HG03457 (cell line): Measurements from ENCODE around the gene SNAPC1.

Experiments used
- ATAC-seq: cut with Tn5 transposase; IDR thresholded peaks from one replicate; pipeline ENCODE4 v1.9.1; 2021; ENCODE audit warnings: moderate number of reproducible peaks; ENCODE audit not compliant: unreplicated experiment

SNAPC1 gene

DNA sequence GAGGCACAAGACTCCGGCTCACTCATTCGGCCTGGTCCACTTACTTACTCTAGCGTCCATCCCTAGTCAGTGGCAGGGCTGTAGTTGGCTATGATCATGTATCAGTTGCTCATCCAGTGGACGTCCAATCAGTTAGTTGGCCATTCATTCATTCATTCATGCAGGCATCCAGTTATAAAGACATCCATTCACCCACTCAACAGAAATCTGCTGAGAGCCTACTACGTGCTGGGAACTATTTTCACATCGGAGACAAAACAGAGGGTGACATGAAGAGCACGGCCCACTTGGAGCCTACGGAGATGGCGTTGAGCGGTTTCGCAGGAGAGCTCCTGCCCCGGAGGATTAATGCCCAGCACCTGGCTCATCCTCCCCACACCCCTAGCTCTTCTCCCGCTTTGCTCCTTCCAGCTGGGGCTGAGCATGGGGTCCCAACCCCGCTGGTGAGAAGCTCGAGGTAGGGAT is 49.7 kb downstream of the SNAPC1 start:
- no peak for ATAC-seq

- no peak for ATAC-seq
These were observed 50.3 kb downstream of the SNAPC1 start, which contains the start of gene SYT16 for GRCh38 chr14:61812347-61813095. SYT16 (plus strand) TSS chr14:61812703.

- no peak for ATAC-seq
These were observed 50.9 kb downstream of the SNAPC1 start for GRCh38 chr14:61813096-61813606.

DNA sequence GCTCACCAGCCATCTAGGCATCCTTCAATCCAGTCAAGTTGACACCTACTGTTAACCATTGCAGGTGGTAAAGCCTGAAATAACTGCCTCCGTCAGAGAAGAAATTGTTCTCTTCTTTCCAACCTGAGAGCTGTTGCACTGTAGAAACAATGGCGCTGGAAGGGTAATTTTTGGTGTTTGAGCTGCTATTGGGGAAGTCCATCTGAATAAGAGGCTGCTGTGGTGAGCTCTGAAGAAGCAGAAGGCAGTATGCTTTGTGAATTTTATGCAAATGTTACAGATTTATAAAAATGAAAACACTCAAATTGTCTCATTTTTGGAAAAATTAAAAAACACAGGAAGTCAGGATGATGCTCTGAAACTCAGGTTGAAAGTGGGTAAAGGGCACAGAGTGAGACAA is 60.2 kb downstream of the SNAPC1 start:
- ATAC-seq: no peak

DNA sequence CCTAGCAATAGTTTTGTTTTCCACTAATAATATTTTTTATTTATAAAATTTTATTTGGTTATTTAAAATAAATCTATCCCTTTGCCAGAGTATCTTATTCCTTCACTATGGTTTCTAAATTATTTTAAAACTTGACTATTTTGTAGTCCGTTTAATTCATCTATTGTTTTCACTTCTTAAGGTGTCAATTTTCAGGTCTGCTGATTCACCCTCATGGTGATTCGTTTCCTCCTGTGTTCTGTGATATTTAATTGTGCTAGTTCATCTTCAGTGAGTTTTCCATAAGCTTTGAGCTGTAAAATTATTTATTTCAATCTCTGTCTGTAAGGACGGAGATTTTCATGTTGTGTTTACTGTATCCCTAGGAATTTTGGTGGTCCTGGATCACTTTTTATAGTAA is 70.6 kb downstream of the SNAPC1 start:
- no peak for ATAC-seq

DNA sequence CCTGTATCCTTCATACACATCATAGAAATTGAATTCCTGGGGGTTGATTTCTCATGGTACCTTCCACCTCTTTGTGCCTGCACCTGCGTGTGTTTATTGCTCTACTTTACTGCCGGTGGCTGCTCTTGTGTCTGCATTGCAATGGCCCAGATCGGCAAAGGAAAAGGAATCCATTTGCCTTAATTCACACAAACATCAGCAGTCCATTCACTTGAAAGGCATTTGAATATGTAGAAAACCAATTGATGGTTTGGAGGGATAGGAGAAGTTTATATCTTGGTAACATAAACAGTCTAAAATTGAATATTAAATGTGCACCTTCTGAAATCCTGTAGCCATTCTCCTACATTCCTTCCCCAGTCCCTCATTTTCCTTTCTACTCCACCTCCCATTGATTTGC is 74.0 kb downstream of the SNAPC1 start:
- no peak for ATAC-seq

- ATAC-seq: no peak
These were observed 74.6 kb downstream of the SNAPC1 start for GRCh38 chr14:61836807-61837206.

DNA sequence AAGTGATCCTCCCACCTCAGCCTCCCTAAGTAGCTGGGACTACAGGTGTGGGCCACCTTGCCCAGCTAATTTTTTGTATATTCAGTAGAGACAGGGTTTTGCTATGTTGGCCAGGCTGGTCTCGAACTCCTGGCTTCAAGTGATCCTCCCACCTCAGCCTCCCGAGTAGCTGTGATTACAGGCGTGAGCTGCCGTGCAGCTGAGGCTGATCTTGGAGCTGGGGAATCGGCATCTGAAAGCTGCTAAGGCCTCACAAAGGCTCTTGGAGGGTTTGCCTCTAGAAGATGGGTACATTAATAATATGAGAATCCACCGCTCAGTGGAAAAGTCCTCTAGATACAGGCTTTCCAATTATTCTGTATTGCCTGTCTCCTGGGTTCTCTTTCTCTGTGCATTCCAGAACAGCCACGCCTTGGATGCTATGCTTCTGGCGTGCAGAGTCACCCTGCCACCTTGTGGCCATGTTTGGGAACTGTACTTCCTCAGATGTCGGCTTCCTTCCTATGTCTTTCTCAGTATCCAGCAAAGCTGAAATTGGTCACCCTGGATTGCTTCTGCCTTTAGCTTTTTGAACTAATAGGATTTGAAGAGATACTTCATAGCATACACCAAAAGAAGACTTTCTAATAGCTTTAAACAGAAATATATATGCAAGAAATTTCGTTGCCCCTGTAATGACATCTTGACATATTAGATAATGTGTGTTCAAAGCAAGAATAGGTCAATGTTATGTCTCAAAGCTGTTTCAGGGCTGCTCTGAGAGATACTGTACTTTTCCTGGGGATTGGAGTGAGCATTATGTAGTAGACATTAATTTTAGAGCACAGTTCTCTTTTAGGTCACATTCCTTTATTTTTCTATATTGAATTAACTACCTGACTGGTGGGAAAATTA is 75.4 kb downstream of the SNAPC1 start:
- no peak for ATAC-seq

DNA sequence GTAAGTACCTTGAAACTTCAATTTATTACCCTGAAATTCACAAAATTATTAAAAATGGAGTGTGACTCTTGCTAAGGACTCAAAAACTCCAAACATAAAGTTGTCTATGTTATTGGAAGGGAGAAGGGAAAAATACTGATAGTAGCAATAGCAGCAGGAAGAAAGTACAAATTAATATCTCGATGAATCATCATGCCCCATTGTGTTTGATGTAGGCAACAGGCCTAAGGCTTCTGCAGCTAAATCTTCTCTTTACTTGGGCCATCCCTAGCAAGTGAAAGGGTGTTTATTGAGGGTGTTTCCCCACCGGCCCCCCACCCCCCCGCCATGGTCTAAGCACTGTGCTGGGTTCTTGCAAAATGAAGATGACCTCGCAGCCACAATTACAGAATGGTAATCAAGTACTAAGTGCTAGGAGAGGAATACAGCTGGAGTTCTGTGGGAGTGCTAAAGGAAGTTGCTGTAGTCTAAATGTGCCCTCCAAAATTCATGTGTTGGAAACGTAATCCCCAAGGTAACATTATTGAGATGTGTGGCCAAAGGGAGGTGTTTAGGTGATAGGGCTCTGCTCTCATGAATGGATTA is 76.5 kb downstream of the SNAPC1 start:
- ATAC-seq: no peak

- ATAC-seq: no peak
These were observed 77.3 kb downstream of the SNAPC1 start for GRCh38 chr14:61839507-61839906.

- ATAC-seq: no peak
These were observed 78.9 kb downstream of the SNAPC1 start for GRCh38 chr14:61841145-61841544.
